Measurements from ENCODE around the gene ASCC1. TPM values are rescaled to one million over a fixed set of nuclear protein-coding genes. Genes with fewer than 3 reads are reported as not detected.
A peak's percentile ranks its signal among the peaks of the same experiment; 100 is the strongest.
"Not testable (repeated sequence)": the region's sequence is repeated elsewhere in the genome, so short reads cannot be mapped to it uniquely, and the experiment has no call there.

ASCC1 gene
- polyA plus RNA-seq, 3 donors = 38.5 to 57.4 (median 43.2) TPM

DNA sequence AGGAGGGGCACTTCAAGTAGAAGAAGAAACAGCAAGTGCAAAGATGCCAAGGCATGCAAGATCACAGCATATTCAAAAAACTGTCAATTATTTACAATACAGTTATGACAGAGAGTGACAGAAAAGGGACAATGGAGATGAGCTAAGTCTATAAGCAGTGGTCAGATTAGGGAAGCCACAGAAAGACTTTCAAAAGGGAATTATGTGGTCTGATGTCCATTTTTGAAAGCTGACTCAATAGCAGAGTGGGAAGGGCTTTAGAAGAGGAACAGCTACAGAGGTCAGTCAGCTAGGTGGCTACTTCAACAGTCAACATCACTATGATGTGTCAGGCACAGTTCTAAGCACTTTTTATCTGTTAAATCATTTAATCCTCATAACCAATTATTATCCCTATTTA lies 82.6 kb downstream of the ASCC1 start:
- DNase-seq = no peak

DNA sequence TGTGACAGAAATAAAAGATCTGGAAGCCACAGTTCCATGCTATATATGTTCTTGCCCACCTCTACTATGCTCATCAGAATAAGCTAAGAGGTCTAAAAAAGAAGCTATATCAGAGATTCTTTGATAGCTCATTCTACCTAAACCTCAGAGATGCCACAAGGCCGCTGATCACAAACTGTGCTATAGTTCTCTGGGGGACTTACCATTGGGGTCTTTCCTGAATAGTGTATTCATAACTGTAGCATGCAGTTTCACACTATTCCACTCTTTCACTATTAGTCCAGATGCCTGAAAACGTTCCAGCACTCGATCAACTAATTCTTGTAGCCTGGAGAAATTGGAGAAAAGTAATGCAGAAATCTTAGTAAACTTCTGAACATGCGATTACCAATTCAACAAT lies 83.2 kb downstream of the ASCC1 start:
- no peak for DNase-seq

DNA sequence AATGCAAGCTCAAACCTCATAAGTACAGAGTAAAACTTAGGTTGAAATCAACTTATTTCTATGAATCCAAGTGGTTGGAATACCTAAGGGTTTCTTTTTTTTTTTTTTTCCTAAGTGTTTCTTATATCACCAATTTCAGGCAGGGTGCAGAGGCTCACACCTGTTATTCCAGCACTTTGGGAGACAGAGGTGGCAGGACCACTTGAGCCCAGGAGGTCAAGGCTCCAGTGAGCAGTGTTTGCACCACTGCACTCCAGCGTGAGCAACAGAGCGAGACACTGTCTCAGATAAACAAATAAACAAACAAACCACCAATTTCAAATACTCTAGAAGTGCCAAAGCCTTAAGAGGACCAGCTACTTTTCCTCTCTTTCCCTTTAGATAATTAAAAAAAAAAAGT lies 88.5 kb downstream of the ASCC1 start:
- no peak for DNase-seq

DNA sequence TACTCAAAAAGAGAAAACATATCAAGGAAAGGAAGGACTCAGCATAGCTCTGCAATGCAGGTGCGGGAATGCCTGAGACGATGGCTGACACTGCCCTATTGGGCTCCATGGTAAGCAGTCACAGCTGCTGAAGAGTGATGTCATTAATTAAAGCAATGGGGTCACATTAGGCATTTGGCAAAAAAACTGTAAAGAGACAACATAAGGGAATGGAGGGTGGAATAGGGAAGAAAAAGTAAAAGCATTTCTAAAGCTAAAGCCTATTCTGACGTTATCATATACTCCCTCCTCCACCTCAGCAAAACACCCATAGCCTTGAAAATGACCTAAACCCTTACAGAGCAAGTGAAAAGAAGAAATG lies 89.2 kb downstream of the ASCC1 start:
- no peak for DNase-seq

DNA sequence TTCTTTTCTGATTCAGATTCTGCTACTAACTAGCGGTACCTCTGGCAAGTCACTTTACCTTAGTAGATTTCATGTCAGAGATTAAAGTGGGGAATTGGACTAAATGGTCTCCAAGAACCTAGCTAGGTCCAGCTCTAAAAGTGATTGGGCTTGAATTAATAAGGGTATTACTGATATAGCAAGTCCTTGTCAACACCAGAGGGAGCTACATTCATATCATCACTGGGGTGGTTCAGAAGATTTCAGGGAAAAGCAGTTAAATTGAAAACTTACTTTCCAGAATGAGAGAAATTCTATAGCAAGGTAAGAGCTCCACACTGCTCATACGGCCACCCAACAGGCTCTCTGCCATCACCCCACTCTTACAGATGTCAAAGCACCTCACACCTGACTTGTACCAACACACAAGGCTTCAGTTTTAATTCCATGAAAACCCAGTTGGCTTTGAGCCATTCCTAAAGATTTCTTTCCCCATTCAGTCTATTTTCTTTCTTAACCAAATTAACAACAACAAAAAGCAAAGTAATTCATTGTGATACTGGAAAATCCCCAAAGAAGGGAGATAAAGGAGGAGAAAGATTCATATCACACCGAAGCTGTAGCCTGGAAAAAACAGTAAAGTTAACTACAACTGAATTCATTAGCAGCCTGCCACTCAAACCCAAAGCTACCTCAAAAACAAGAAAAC lies 89.7 kb downstream of the ASCC1 start:
- DNase-seq = no peak

DNA sequence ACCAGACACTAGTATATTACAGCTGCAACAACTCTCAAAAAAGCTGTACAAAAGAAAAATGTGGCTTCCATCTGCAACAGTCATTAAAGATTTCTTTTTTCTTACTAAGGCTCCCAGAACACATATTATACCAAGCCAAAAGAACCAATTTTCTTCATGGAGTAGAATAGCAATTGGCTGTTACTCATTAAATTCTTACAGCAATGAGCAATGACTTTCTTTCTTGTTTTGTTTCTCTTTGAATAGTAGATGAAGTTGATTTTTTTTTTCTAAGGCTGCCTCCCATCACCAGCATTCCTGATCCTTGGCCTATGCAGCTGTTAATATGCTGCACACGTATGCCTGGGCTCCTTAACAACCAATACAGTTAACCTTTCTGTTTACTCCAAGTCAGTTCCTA lies 91.1 kb downstream of the ASCC1 start:
- peak; percentile 65 for DNase-seq

DNA sequence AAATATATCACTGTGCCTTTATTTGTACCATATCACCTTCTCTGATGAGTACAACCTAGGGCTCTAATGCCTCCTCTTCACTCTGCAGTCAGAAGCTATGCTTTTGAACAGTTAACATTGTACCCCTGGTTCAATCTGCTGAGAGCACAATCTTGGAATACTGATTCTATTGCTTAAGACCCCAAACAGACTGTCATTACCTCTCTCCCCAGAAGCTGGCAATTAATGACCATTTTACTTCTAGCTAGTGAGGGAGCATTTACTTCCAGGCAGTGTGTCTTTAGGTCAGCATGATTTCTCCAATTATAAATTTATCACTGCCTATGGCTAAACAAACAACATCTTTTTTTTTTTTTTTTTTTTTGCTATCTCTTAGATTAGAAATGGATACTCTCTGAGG lies 91.7 kb downstream of the ASCC1 start:
- DNase-seq = no peak

DNA sequence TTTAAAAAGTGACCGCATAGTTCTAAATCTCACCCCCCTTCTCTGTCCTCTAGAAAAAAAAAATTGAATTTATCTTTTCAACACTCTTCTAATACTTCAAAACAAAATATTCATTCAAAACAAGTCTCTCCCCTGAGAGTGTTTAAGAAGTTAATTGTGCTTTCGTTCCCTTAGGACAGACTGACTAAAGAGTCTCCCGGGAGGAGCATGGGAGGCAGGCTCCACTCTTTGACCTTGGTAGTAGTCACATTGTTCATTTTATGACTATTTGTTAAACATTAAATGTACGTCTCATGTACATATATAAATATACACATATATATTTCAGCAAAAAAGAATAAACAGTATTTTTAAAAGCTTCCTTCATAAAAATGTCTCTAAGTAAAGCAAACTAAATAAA lies 92.5 kb downstream of the ASCC1 start:
- no peak for DNase-seq

DNA sequence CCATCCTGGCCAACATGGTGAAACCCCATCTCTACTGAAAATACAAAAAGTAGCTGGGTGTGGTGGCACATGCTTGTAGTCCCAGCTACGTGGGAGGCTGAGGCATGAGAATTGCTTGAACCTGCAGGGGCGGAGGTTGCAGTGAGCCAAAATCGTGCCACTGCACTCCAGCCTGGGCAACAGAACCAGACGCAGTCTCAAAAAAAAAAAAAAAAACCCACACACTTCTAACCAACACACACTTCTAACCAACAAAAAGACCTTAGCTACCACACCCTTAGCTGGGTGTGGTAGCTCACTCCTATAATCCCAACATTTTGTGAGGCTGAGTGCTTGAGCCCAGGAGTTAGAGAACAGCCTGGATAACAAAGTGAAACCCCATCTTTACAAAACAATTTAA lies 93.9 kb downstream of the ASCC1 start:
- DNase-seq = no peak

DNA sequence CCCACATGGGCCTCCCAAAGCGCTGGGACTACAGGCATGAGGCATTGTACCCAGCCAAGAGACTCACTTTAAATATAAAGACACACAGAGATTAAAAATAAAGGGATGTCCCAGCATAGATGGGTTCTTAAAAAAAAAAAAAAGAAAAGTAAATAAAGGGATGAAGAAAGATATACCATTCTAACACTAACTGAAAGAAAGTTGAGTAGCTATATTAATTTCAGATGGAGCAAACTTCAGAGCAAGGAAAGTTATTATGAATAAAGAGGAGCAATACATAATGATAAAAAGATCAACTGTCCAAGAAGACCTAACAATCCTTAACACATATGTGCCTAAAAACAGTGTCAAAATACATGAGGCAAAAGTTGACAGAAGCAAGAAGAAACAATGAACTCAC lies 94.7 kb downstream of the ASCC1 start:
- no peak for DNase-seq

DNA sequence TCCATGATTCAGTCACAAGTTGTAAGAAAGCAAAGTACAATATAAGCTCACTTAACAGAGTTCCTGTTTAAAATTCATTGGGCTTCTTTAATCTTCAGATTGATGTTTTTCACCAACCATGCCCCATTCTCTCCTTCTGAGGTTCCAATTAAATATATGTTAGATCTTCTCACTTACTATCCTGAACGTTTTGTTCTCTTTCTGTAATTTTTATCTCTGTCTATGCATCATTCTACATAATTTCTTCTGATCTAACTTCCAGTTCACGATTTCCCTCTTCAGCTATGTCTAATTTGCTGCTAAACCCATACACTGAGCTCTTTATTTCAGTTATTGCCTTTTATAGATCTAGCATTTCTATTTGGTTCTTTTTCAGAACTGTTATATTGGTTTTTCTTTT lies 99.7 kb downstream of the ASCC1 start:
- no peak for DNase-seq

DNA sequence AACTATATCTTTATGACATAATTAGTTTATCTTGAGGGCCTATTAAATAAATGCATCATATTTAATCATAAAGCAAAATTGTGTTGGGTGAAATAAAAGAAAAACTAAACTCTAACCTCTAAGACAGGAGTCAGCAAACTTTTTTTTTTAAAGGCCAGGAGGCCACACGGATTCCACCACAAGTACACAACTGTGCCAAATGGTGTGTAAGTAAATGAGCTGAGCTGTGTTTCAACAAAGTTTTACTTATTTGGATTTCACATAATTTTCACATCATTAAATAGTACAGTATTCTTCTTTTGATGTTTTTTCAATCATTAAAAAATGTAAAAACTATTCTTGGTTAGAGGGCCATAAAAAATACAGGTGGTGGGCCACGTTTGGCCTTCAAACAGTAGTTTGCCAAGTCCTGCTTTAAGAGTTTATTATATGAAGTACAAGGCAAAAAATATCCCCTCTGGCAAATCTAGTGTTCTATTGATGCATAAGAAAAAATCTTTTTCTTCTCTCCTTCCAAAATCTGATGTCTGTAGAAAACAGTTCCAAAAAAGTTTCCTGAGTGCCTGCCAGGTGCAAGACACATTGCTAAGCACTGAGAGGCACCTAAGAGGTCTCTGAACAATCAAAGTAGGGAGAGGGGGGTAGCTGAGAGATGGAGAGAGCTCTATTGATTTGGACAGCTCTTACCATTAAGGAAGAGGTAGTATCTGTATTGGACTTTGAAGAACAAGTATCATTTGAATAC lies 101.2 kb downstream of the ASCC1 start:
- DNase-seq = no peak

DNA sequence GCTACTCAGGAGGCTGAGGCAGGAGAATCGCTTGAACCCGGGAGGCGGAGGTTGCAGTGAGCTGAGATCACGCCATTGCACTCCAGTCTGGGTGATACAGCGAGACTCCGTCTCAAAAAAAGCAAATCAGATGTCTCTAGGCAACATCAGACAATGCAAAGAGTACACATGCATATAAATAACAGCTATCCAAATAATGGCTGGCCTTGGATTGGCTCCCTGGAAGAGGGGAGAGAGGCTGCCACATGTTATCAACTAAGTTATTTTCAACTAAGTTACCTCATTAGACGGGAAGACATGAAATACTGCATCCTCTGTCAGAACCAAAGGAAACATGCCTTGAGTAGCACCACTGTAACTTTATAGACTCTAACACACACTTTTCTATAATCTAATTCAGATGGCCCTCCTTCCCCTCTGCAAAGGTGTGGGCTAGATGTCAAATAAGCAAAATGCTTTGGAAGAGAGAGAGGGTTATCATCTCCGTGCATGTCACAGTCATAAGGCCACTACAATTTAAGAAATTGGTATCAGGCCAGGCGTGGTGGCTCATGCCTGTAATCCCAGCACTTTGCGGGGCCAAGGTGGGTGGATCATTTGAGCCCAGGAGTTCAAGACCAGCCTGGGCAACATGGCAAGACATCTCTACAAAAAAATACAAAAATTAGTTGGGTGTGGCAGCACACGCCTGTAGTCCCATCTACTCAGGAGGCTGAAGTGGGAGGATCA lies 105.2 kb downstream of the ASCC1 start:
- no peak for DNase-seq

DNA sequence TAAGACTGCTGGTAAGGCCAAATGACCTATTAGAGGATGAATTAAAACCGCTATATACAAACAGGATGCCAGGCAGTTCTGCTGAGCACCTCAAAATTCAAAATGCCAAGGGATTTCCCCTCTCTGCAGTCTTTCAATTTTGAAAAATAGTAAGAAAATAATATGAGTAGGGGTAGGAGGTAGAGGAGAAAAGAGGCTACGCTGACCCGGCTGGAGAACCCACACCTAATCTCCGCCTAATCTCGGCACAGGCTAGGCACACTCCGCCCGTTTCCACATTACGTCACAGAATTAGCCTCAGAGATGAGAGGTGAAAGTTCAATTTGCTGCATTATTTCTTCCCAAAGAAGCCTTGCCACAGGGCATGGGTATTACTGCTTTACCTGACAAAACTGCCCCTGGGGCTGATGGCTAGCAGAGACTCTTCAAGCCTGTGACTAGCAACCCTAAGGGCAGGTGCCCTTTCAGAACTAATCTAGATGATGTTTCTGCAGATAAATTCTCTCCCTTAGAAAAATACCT lies 106.4 kb downstream of the ASCC1 start:
- DNase-seq = no peak

DNA sequence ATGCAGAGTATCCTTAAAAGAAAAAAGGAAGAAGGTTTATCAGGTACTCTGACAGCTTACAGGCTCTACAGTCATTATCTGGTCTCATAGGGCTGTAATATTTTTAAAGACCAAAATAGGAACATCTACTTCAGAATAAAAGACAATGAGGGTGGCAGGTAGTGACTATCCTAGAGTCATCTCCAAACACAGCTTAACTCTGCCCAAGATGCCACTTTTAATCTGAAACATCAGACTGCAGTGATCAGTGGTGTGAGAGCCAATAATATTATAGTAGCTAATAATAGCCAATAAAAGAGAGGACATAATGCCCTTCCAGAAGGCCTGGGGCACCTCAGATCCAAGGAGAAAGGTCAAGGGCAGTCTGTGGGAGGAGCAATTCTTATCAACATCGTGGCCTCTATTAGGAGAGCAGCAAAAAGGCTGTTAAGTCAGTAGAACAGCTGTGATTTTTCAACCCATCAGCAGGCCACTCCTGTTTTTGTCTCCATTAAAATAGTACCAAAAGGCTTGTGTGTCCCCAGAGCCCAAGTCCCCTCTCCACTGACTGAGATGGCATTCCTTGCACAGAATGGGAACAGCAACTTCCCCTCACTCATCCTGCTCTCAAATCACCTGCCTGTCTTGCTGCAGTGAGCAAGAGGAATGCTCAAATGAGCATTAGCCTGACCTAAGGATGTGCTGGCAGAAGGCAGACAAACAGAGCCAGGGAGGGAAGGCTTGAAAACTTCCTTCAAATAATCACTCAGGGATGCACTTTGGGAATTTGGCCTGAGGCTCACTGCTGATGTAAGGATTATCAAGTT lies 107.0 kb downstream of the ASCC1 start:
- DNase-seq = no peak

DNA sequence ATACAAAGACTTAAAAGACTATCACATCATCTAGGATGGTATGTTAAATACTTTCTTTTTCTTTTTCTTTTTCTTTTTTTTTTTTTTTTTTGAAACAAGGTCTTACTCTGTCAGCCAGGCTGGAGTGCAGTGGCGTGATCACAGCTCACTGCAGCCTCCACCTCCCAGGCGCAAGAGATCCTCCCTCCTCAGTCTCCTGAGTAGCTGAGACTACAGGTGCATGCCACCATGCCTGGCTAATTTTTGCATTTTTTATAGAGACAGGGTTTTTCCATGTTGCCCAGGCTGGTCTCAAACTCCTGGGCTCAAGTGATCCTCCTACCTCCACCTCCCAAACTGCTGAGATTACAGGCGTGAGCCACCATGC lies 108.1 kb downstream of the ASCC1 start:
- not testable (repeated sequence) for DNase-seq

DNA sequence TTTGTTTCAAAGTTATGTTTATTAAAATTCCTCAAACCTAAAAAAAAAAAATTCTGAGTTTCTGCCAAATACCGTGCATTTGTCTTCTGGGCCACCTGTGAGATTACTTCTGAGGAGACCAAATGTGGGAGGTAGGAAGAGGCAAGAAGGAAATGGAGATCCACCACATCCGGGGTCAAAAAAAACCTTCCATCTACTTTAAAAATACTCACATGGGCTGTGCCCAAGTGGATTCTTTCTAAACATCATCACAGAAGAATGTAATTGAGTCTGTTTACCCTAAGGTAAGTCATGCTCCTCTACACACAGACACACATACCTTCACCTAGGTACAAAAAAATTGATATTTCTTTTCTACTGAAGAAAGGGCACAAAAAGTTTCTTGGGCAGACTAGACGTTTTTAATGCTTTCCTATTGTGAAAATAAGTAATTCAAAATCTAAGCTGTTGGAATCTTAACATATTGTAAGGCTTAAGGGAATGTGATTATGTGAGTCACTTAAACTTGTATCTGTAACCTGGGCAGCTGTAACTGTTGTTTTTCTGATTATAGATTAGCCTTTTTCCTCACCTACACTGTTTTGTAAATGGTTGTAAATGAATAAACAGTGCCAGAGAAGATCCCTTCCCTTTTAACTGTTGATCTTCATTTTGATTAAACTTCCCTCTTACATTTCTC lies 108.6 kb downstream of the ASCC1 start:
- no peak for DNase-seq

DNA sequence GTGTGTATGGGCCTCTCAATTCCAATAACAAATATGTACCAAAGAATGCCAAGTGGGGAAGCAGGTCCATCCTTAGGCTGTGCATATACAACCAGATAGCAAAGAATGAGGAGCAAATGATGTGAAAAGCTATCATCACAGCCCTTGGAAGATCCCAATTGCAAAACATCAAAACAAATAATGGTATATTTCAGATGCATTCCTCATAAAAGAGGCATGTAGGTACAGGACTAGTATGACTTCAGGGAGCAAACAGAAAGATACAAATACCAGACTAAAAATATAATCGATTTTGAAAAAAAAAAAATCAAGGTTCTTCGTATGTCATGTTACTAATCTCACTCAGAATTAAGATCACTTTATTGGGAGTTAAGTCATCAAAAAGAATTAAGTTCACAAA lies 109.2 kb downstream of the ASCC1 start:
- no peak for DNase-seq

DNA sequence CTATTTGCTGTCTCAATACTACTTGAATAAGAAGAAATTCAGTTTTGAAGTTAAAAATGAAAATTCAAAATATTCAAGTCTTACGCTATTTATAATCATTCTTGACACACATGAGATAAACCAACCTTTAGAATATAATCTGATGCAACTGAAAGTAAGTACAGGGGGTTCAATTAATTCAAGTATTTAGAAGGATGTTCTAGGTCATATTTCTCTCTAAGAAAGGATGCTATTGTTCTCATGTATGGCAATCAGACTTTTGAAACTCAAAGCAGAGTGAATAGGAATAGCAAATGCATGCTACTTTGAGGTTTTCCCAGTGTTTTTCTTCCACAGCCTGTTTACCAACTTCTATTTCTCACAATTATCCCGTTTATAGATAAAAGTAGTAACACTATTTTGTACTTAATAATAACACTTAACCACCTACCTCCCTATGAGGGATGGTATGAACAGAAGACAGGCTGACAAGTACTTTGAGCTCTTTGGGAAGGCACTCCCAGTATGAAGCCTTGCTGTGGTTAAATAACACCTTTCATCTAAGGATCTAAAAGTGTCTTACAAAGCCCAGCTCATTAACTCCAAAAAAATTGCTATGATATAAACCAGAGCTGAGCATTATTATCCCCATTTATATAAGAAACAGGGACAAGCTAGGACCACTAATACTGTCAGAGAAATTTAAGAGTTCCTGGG lies 109.8 kb downstream of the ASCC1 start:
- DNase-seq = no peak

DNA sequence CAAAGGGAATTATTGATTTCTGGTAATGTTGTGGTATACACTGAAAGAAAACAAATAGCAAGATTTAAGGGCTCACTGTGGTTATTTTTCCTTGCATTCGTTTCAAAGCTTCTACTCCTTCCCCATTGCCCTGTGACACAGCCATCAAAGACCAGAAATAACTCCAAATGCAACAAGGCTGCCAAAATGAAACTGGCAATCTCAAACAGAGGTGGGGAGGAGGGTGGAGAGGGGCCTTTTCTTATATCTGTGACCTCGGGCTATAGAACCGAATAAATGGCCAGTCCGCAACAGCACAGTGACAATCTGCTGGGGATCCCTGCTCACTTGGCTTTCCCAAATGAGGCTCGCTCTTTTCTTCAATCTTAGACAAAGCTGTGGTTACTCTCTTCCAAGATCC lies 110.4 kb downstream of the ASCC1 start:
- no peak for DNase-seq

DNA sequence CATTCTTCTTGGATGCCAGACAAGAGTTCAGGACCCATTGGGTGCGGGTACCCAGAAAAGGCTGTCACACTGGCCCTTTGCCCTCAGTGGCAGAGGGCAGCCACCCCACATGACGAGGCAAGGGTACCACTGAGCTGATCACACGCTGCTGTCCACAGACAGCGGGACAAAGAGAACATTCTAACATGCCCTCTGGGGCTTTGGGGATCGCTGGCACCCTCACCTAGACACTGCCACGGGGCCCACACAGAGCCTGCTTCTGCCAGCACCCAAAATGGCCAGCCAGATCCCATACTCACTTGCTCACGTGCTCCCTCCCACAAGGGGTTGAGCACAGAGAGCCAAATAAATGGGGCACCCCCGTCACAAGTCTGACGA lies 111.0 kb downstream of the ASCC1 start:
- DNase-seq = no peak
